A673 (cell line): ENCODE measurements around the gene SHQ1.

ENCODE experiments used
- CTCF ChIP-seq: fragments of 300-800, 200-600 bp; sonication (generic); conservative IDR thresholded peaks from 2 replicates; pipeline ENCODE4 v1.5.1; 2017; ENCODE audit warnings: low read depth, mild to moderate bottlenecking, antibody characterized with exemption, low read length, moderate library complexity, mixed read lengths
- EZH2 ChIP-seq: fragments of 200-600 bp; sonication (generic); IDR thresholded peaks from 2 replicates; pipeline ENCODE4 v1.6.1; 2017; ENCODE audit warnings: borderline replicate concordance, low read depth, mild to moderate bottlenecking, mixed read lengths, antibody characterized with exemption, low read length; ENCODE audit not compliant: poor library complexity, severe bottlenecking

- TF ChIP-seq EZH2 (no peak), CTCF (no peak)
These were observed 447 bp upstream of the SHQ1 start for GRCh38 chr3:72848703-72849081.
